Retinal pigment epithelial cell (primary cell): ENCODE data around the gene CRBN.

Experiments
- DNase-seq: peaks from one replicate; pipeline ENCODE4 v3.0.0-alpha.2; 2010; ENCODE audit warnings: low read depth
- H3K4me3 ChIP-seq: 2 replicates; pipeline ENCODE4 v1.5.1; 2011; ENCODE audit warnings: mild to moderate bottlenecking, low read length, control low read depth, moderate library complexity
- CTCF ChIP-seq: conservative IDR thresholded peaks from 2 replicates; pipeline ENCODE4 v1.5.1; 2011; ENCODE audit warnings: low read depth, low read length, control low read depth, inconsistent platforms

Gene CRBN

GRCh38 chr3:3172627-3173026, 6.9 kb downstream of the CRBN start:
- no peak for TF ChIP-seq CTCF
- no peak for DNase-seq
- no peak overlapping the region for H3K4me3 ChIP-seq

GRCh38 chr3:3170998-3171397, 8.5 kb downstream of the CRBN start:
- TF ChIP-seq CTCF, result peak; percentile 43
- H3K4me3 ChIP-seq, result no peak overlapping the region
- no peak for DNase-seq

- no peak for TF ChIP-seq CTCF
- no peak overlapping the region for H3K4me3 ChIP-seq
Observed at GRCh38 chr3:3165650-3166049, 13.8 kb downstream of the CRBN start.

GRCh38 chr3:3165241-3165640, 14.2 kb downstream of the CRBN start:
- no peak for TF ChIP-seq CTCF
- H3K4me3 ChIP-seq, result no peak overlapping the region
- no peak for DNase-seq

More at GRCh38 chr3:3165650-3166049, 13.8 kb downstream of the CRBN start:
- DNase-seq, result no peak

GRCh38 chr3:3160826-3161225, 18.7 kb downstream of the CRBN start:
- DNase-seq, result no peak
- H3K4me3 ChIP-seq, result no peak overlapping the region
- no peak for TF ChIP-seq CTCF

- no peak for TF ChIP-seq CTCF
- no peak overlapping the region for H3K4me3 ChIP-seq
- DNase-seq, result no peak
Observed at GRCh38 chr3:3157484-3157883, 22.0 kb downstream of the CRBN start.

- no peak overlapping the region for H3K4me3 ChIP-seq
- no peak for DNase-seq
- TF ChIP-seq CTCF, result no peak
Observed at GRCh38 chr3:3154879-3155610, 24.4 kb downstream of the CRBN start.
